ENCODE results near the gene SLC8A1.

GRCh38 chr2:40401896-40402295 lies 50.0 kb downstream of the SLC8A1 start:
- TF ChIP-seq, protein P1, sequence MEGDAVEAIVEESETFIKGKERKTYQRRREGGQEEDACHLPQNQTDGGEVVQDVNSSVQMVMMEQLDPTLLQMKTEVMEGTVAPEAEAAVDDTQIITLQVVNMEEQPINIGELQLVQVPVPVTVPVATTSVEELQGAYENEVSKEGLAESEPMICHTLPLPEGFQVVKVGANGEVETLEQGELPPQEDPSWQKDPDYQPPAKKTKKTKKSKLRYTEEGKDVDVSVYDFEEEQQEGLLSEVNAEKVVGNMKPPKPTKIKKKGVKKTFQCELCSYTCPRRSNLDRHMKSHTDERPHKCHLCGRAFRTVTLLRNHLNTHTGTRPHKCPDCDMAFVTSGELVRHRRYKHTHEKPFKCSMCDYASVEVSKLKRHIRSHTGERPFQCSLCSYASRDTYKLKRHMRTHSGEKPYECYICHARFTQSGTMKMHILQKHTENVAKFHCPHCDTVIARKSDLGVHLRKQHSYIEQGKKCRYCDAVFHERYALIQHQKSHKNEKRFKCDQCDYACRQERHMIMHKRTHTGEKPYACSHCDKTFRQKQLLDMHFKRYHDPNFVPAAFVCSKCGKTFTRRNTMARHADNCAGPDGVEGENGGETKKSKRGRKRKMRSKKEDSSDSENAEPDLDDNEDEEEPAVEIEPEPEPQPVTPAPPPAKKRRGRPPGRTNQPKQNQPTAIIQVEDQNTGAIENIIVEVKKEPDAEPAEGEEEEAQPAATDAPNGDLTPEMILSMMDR (IDR thresholded peaks at IDR 0.05): no peak
- no peak for TF ChIP-seq EZH2 (IDR thresholded peaks at IDR 0.05; ENCODE audit: borderline replicate concordance, insufficient read depth, low read depth, low read length, poor library complexity, severe bottlenecking)

Data from B cell (primary cell).